ENCODE results near the gene TTBK2. TPM values are rescaled to one million over a fixed set of nuclear protein-coding genes. Genes with fewer than 3 reads are reported as not detected.

Gene TTBK2
- polyA plus RNA-seq, 1 donor (not counting 4 experiments of a cell fraction or from before 2014, with no cell fraction given) = 7.3 TPM

DNA sequence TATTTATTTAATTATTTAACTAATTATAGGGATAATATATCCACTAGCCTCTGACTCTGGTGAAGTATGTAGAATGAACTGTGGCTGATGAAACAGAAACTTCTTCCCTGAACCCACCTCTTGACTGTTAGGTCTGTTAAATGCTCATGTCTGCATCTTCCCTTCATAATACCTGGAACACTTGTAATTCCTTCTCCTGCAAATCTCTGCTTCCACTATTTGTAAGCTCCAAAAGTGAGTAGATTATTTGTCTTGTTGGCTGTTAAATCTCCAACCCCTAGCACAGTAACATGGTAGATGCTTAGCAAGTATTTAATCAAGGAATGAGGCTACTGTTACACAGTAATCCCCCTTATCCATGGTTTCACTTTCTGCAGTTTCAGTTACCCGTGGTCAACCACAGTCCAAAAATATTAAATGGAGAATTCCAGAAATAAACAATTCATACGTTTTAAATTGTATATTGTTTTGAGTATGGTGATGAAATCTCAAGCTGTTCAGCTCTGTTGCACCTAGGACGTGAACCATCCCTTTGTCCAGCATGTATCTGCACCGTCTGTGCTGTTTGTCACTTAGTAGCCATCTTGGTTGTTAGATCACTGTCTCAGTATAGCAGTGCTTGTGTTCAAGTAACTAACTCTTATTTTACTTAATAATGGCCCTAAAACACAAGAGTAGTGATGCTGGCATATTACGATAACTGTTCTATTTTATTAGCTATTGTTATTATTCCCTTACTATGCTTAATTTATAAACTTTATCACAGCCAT is 5.7 kb downstream of the TTBK2 start:
- Histone ChIP-seq H3K27ac (ENCODE audit: control insufficient read depth, insufficient read depth, low read length) (no peak overlapping the region), H3K4me1 (ENCODE audit: control insufficient read depth, extremely low read depth, insufficient read depth, low read length) (peaks cover 7% of the 10 kb centered on the region), H3K27me3 (ENCODE audit: control insufficient read depth, extremely low read depth, insufficient read depth, low read length) (no peaks in the 10 kb centered on the region), H3K36me3 (ENCODE audit: control insufficient read depth in 2 of 2, extremely low read depth in 1 of 2, insufficient read depth in 2 of 2, low read length in 2 of 2) (peaks cover 1 to 5% of the 10 kb centered on the region in 2 experiments), H3K4me3 (ENCODE audit: control insufficient read depth in 2 of 3, extremely low read depth in 1 of 3, insufficient read depth in 2 of 3, low read depth in 1 of 3, low read length in 3 of 3) (no peak overlapping the region), H3K4me2 (ENCODE audit: control insufficient read depth, extremely low read depth, insufficient read depth, low read depth, low read length) (no peak overlapping the region), H3K9ac (ENCODE audit: control insufficient read depth, extremely low read depth, insufficient read depth, low read length) (no peak overlapping the region), H3K79me2 (ENCODE audit: control insufficient read depth, insufficient read depth, low read length) (peaks cover 43% of the 10 kb centered on the region), H4K20me1 (ENCODE audit: control insufficient read depth, extremely low read depth, insufficient read depth, low read length) (no peaks in the 10 kb centered on the region), H2AFZ (ENCODE audit: control insufficient read depth, low read length) (no peak overlapping the region), H3K9me3 (ENCODE audit: control insufficient read depth, low read depth, low read length) (no peaks in the 10 kb centered on the region), H3K9me1 (ENCODE audit: control insufficient read depth, extremely low read depth, insufficient read depth, low read length) (no peaks in the 10 kb centered on the region)
- TF ChIP-seq EZH2 (IDR thresholded peaks at IDR 0.05; ENCODE audit: low read length) = no peak
- TF ChIP-seq, protein P1, sequence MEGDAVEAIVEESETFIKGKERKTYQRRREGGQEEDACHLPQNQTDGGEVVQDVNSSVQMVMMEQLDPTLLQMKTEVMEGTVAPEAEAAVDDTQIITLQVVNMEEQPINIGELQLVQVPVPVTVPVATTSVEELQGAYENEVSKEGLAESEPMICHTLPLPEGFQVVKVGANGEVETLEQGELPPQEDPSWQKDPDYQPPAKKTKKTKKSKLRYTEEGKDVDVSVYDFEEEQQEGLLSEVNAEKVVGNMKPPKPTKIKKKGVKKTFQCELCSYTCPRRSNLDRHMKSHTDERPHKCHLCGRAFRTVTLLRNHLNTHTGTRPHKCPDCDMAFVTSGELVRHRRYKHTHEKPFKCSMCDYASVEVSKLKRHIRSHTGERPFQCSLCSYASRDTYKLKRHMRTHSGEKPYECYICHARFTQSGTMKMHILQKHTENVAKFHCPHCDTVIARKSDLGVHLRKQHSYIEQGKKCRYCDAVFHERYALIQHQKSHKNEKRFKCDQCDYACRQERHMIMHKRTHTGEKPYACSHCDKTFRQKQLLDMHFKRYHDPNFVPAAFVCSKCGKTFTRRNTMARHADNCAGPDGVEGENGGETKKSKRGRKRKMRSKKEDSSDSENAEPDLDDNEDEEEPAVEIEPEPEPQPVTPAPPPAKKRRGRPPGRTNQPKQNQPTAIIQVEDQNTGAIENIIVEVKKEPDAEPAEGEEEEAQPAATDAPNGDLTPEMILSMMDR (optimal IDR thresholded peaks at IDR 0.05 in 1 of 3, IDR thresholded peaks at IDR 0.05 in 1 of 3, conservative IDR thresholded peaks at IDR 0.05 in 1 of 3; ENCODE audit: extremely low read depth in 1 of 3, insufficient read depth in 2 of 3, low read length in 3 of 3) = no peak
- no peak for DNase-seq (ENCODE audit: low read depth, low spot score)
- dilution Hi-C loops (cut with MboI; ENCODE audit: extremely low pct_ligation_motif_present, low sequenced_read_pairs) = no loop called here
- no peak for FAIRE-seq

GRCh38 chr15:42911058-42911592 is 9.5 kb downstream of the TTBK2 start:
- Histone ChIP-seq H3K36me3 (ENCODE audit: control insufficient read depth in 2 of 2, extremely low read depth in 1 of 2, insufficient read depth in 2 of 2, low read length in 2 of 2) (peaks cover 0 to 1% of the 10 kb centered on the region in 2 experiments), H2AFZ (ENCODE audit: control insufficient read depth, low read length) (no peak overlapping the region), H3K4me1 (ENCODE audit: control insufficient read depth, extremely low read depth, insufficient read depth, low read length) (peaks cover 15% of the 10 kb centered on the region), H3K27me3 (ENCODE audit: control insufficient read depth, extremely low read depth, insufficient read depth, low read length) (no peaks in the 10 kb centered on the region), H3K9ac (ENCODE audit: control insufficient read depth, extremely low read depth, insufficient read depth, low read length) (no peak overlapping the region), H3K9me1 (ENCODE audit: control insufficient read depth, extremely low read depth, insufficient read depth, low read length) (no peaks in the 10 kb centered on the region), H3K4me2 (ENCODE audit: control insufficient read depth, extremely low read depth, insufficient read depth, low read depth, low read length) (no peak overlapping the region), H3K9me3 (ENCODE audit: control insufficient read depth, low read depth, low read length) (no peaks in the 10 kb centered on the region), H3K4me3 (ENCODE audit: control insufficient read depth in 2 of 3, extremely low read depth in 1 of 3, insufficient read depth in 2 of 3, low read depth in 1 of 3, low read length in 3 of 3) (no peak overlapping the region), H3K27ac (ENCODE audit: control insufficient read depth, insufficient read depth, low read length) (no peak overlapping the region), H3K79me2 (ENCODE audit: control insufficient read depth, insufficient read depth, low read length) (peaks cover 31% of the 10 kb centered on the region), H4K20me1 (ENCODE audit: control insufficient read depth, extremely low read depth, insufficient read depth, low read length) (no peaks in the 10 kb centered on the region)
- TF ChIP-seq, protein P1 (optimal IDR thresholded peaks at IDR 0.05 in 1 of 3, IDR thresholded peaks at IDR 0.05 in 1 of 3, conservative IDR thresholded peaks at IDR 0.05 in 1 of 3; ENCODE audit: extremely low read depth in 1 of 3, insufficient read depth in 2 of 3, low read length in 3 of 3) = no peak
- TF ChIP-seq EZH2 (IDR thresholded peaks at IDR 0.05; ENCODE audit: low read length) = no peak
- dilution Hi-C loops (cut with MboI; ENCODE audit: extremely low pct_ligation_motif_present, low sequenced_read_pairs) = no loop called here
- FAIRE-seq (no peak), DNase-seq (ENCODE audit: low read depth, low spot score) (no peak)

All from keratinocyte (primary cell).